RWPE1 (cell line): Measurements from ENCODE around the gene WNT6.

Experiments used
- CTCF ChIA-PET: fragments of 350-600 bp; sonication (Branson Sonifier 250); formaldehyde crosslinking; extraction: SDS; loops from one replicate; lab custom pipeline; 2021; lab: Yijun Ruan, JAX
- POLR2A ChIA-PET: fragments of 400-600 bp; formaldehyde crosslinking; extraction: SDS; loops from one replicate; lab custom pipeline; 2020; ENCODE audit warnings: antibody characterized with exemption; ENCODE audit not compliant: low non-redundant PET; lab: Yijun Ruan, JAX
- DNase-seq: peaks from one replicate; pipeline ENCODE4 v3.0.0; 2012; ENCODE audit warnings: low spot score
- H3K27ac ChIP-seq: fragments of 450-650 bp; 2 replicates; pipeline ENCODE4 v1.5.1; 2017
- TF ChIP-seq, protein P1 (sequence below): fragments of 450-650 bp; conservative IDR thresholded peaks from 2 replicates; pipeline ENCODE4 v1.5.1; 2017; ENCODE audit warnings: low read depth, mild to moderate bottlenecking

The WNT6 gene

GRCh38 chr2:218828477-218828778, 31.2 kb upstream of the WNT6 start:
- TF ChIP-seq, protein P1, sequence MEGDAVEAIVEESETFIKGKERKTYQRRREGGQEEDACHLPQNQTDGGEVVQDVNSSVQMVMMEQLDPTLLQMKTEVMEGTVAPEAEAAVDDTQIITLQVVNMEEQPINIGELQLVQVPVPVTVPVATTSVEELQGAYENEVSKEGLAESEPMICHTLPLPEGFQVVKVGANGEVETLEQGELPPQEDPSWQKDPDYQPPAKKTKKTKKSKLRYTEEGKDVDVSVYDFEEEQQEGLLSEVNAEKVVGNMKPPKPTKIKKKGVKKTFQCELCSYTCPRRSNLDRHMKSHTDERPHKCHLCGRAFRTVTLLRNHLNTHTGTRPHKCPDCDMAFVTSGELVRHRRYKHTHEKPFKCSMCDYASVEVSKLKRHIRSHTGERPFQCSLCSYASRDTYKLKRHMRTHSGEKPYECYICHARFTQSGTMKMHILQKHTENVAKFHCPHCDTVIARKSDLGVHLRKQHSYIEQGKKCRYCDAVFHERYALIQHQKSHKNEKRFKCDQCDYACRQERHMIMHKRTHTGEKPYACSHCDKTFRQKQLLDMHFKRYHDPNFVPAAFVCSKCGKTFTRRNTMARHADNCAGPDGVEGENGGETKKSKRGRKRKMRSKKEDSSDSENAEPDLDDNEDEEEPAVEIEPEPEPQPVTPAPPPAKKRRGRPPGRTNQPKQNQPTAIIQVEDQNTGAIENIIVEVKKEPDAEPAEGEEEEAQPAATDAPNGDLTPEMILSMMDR = no peak
- POLR2A ChIA-PET = no interaction called here
- H3K27ac ChIP-seq = no peak overlapping the region
- no peak for DNase-seq
- CTCF ChIA-PET = interaction anchor here (1.0 kb wide), 1 partner anchor 12 kb away, joined by 6 read pairs; no protein-coding TSS in a partner anchor

GRCh38 chr2:218829868-218830451, 29.6 kb upstream of the WNT6 start:
- CTCF ChIA-PET = interaction anchor here (2.4 kb wide), 1 partner anchor 18 kb away, joined by 6 read pairs; no protein-coding TSS in a partner anchor

GRCh38 chr2:218830526-218831306, 28.9 kb upstream of the WNT6 start:
- no peak for DNase-seq
- TF ChIP-seq, protein P1 = no peak
- ChIA-PET POLR2A (no interaction called here), CTCF (interaction anchor here (0.7 to 2.4 kb wide), 2 partner anchors 17 to 166 kb away, joined by 3 to 6 read pairs; no protein-coding TSS in a partner anchor)
- H3K27ac ChIP-seq = no peak overlapping the region

More at GRCh38 chr2:218829868-218830451, 29.6 kb upstream of the WNT6 start:
- TF ChIP-seq, protein P1 = no peak
- POLR2A ChIA-PET = no interaction called here
- H3K27ac ChIP-seq = no peak overlapping the region
- DNase-seq = no peak

DNA sequence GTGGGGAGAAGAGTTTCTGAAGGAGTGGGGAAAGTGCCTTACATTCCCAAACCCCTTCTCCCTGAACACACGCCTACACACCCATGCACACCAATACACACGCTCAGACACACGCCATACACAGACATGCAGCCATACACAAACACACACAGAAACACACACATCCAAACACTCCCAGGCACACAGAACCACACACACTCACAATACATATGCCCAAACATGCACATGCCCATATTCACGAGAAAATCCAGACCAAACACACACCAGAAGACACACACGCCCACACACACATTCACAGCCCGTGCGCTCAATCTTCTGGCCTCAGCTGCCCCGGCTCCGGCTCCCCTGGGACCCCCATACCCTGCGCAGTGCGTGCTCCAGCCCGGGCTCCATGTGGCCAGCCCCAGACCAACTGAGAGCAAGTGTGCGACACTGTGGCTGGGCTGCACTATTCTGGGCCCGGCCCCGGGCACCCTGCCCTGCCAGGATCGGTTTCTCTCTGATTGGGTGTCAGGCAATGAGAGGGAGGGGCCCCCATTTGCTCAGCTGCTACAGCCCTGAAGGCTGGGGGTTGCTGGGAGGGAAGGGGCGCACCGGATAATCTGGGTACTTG, 28.1 kb upstream of the WNT6 start, which contains the start of gene PRKAG3:
Gene PRKAG3 (minus strand): TSS at position 426 of the 613 bp plus-strand sequence.
- CTCF ChIA-PET = interaction anchor here (2.4 kb wide), 1 partner anchor 16 kb away, joined by 6 read pairs; no protein-coding TSS in a partner anchor
- H3K27ac ChIP-seq = peak within 1 kb of the TSS; percentile 62
- POLR2A ChIA-PET = no interaction called here

DNA sequence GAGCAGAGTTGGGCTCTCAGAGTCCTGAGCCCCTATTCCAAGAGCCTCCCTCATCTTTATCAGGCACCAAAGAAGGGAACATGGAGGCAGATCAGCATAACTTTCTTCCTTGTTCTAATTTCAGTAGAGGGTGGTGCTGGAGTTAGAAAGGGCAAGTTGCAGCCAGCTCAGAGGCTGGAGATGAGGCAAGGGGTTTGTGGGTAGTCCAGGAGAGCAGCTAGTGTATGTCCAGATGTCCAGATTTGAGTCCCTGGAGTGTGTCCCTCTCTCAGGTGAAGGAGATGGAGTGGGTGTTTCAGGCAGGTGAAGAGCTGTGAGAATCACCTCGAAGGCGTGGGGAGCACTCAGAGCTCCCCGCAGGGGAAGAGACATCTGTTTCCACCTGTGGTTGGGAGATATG, 27.5 kb upstream of the WNT6 start:
- CTCF ChIA-PET = interaction anchor here (1.1 kb wide), 1 partner anchor 15 kb away, joined by 12 read pairs; no protein-coding TSS in a partner anchor

More for the DNA sequence above, 28.1 kb upstream of the WNT6 start, which contains the start of gene PRKAG3:
- TF ChIP-seq, protein P1 = no peak
- DNase-seq = no peak

More for the DNA sequence above, 27.5 kb upstream of the WNT6 start:
- TF ChIP-seq, protein P1 = no peak
- peak overlapping the region; percentile 62 for H3K27ac ChIP-seq
- POLR2A ChIA-PET = no interaction called here
- no peak for DNase-seq
